ENCODE data around the gene PLCD3. TPM values are rescaled to one million over a fixed set of nuclear protein-coding genes. Genes with fewer than 3 reads are reported as not detected.

PLCD3 gene
- total and polyA plus RNA-seq, 2 of the 8 experiments (the other 6 are each of a cell fraction or from before 2014, with no cell fraction given): 26.5 to 48.1 TPM

DNA sequence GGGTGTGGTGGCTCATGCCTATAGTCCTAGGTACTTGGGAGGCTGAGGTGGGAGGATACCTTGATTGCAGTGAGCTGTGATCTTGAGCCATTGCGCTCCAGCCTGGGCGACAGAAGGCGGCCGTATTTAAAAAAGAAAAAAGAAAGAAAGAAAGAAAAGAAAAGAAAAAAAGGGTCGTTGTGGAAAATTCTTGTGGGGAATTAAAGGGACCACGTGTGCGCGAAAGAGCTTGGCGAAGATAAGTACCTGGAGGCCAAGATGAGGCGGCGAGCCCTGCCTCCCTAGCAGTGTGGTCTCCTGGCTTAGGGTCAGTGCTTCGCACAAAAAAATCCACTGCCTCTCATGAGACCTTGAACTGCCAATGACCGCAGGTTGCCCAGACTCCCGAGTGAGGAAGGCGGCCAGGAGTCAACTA, 71.9 kb downstream of the PLCD3 start:
- CTCF ChIA-PET (ENCODE audit: partially characterized antibody): interaction anchor here (1.0 kb wide), 1 partner anchor 38 kb away, joined by 3 read pairs; no protein-coding TSS in a partner anchor
- Histone ChIP-seq H3K4me2 (ENCODE audit: insufficient read depth in 1 of 2, low read depth in 2 of 2, low read length in 2 of 2) (peak overlapping the region; percentile 62 to 93), H2BK15ac (ENCODE audit: low read length) (no peak overlapping the region), H3K36me3 (ENCODE audit: control insufficient read depth in 2 of 4, insufficient read depth in 4 of 4, low read length in 3 of 4) (no peaks in the 10 kb centered on the region), H3K27ac (ENCODE audit: low read depth, low read length) (no peak overlapping the region; the same call in 1 of the 2 replicates), H3K23ac (ENCODE audit: insufficient read length) (no peak overlapping the region), H3K4ac (replicated peaks; ENCODE audit: insufficient read length, low read depth, low read length) (peak overlapping the region; percentile 6), H3K23me2 (ENCODE audit: low read depth, low read length) (peaks cover 5% of the 10 kb centered on the region; the same call in 1 of the 2 replicates), H4K20me1 (replicated peaks in 1 of 2; ENCODE audit: control insufficient read depth in 1 of 2, insufficient read depth in 2 of 2, low read length in 2 of 2) (peaks cover 0 to 1% of the 10 kb centered on the region in 2 experiments), H2BK20ac (ENCODE audit: low read length) (no peak overlapping the region), H2AK5ac (ENCODE audit: low read depth, low read length) (no peak overlapping the region), H2BK120ac (replicated peaks; ENCODE audit: low read depth, low read length) (no peak overlapping the region), H3K27me3 (replicated peaks in 1 of 4; ENCODE audit: control insufficient read depth in 3 of 4, extremely low read depth in 1 of 4, insufficient read depth in 3 of 4, low read length in 3 of 4) (no peaks in the 10 kb centered on the region), H3K4me3 (ENCODE audit: extremely low read depth in 1 of 4, insufficient read depth in 2 of 4, low read depth in 3 of 4, low read length in 4 of 4) (peak overlapping the region; percentile 80 to 100 (median 96)), H3K18ac (ENCODE audit: extremely low read depth, low read length) (peak overlapping the region; percentile 72; the same call in 1 of the 2 replicates), H3K79me2 (ENCODE audit: control insufficient read depth in 1 of 2, insufficient read depth in 2 of 2, low read length in 2 of 2) (peaks cover 12 to 39% of the 10 kb centered on the region in 2 experiments), H4K91ac (replicated peaks; ENCODE audit: insufficient read length, low read length) (no peak overlapping the region), H2BK12ac (ENCODE audit: low read depth, low read length) (no peak overlapping the region), H2AFZ (ENCODE audit: low read length) (peak overlapping the region; percentile 82), H3K9ac (replicated peaks in 1 of 4; ENCODE audit: extremely low read depth in 1 of 4, low read depth in 3 of 4, low read length in 3 of 4) (peak overlapping the region; percentile 50 to 76 (median 57)), H3K79me1 (ENCODE audit: low read depth, low read length) (peaks cover 5% of the 10 kb centered on the region), H3K4me1 (replicated peaks in 1 of 4; ENCODE audit: control insufficient read depth in 3 of 4, insufficient read depth in 4 of 4, low read length in 3 of 4) (no peaks in the 10 kb centered on the region; a peak in 2 of 7 replicates), H3K9me3 (ENCODE audit: insufficient read depth in 2 of 2, low read depth in 1 of 2, low read length in 1 of 2) (no peaks in the 10 kb centered on the region), H4K8ac (ENCODE audit: extremely low read depth, insufficient read depth, low read length) (peak overlapping the region; percentile 41), H3K56ac (replicated peaks; ENCODE audit: insufficient read length, low read depth, low read length) (peak overlapping the region; percentile 52), H3K14ac (ENCODE audit: insufficient read length) (no peak overlapping the region), H2BK5ac (ENCODE audit: low read depth, low read length) (peak overlapping the region; percentile 67), H4K5ac (ENCODE audit: insufficient read length, low read depth, low read length) (peak overlapping the region; percentile 35)
- FAIRE-seq (no peak), DNase-seq (ENCODE audit: low read depth in 1 of 2, low spot score in 2 of 2) (no peak)
- TF ChIP-seq, protein P1, sequence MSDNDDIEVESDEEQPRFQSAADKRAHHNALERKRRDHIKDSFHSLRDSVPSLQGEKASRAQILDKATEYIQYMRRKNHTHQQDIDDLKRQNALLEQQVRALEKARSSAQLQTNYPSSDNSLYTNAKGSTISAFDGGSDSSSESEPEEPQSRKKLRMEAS (IDR thresholded peaks at IDR 0.05): no peak
- TF ChIP-seq RAD21 (IDR thresholded peaks at IDR 0.05 in 1 of 2, conservative IDR thresholded peaks at IDR 0.05 in 1 of 2; ENCODE audit: low read depth in 2 of 2, low read length in 2 of 2): no peak
- no peak for TF ChIP-seq HDAC6 (IDR thresholded peaks at IDR 0.05; ENCODE audit: low read depth, low read length)
- TF ChIP-seq RXRA (IDR thresholded peaks at IDR 0.05; ENCODE audit: insufficient read depth, low read depth, low read length): no peak
- 18% methylated on average over 15 of the region's 15 CpGs; no CpG with 5 or more reads in 1 of the 2 experiments for WGBS, 2 experiments (ENCODE audit: extremely low coverage in 1 of 2, insufficient coverage in 1 of 2, insufficient read length in 1 of 2, insufficient replicate concordance in 2 of 2, low coverage in 1 of 2, low lambda C conversion rate in 2 of 2, missing lambda C conversion rate in 1 of 2)
- POLR2A ChIA-PET (ENCODE audit: partially characterized antibody): interaction anchor here (0.7 to 4.7 kb wide), 17 partner anchors 9 to 150 kb away, joined by 3 to 51 read pairs (median 5); partner anchors contain the start of genes DCAKD, HEXIM1 and HEXIM2
